ENCODE results near the gene MLLT3.

Gene MLLT3

GRCh38 chr9:20317701-20318100, 304.6 kb downstream of the MLLT3 start:
- no peak for TF ChIP-seq CTCF (IDR thresholded peaks at IDR 0.05; ENCODE audit: low read depth, low read length, missing control alignments)
- in situ Hi-C loops (cut with HindIII; ENCODE audit: low sequenced_read_pairs) = no loop called here
- H3K4me3 ChIP-seq (ENCODE audit: low read depth, low read length) = no peak overlapping the region
- DNase-seq (ENCODE audit: low read depth) = no peak

GRCh38 chr9:20316372-20316771, 305.9 kb downstream of the MLLT3 start:
- H3K4me3 ChIP-seq (ENCODE audit: low read depth, low read length) = no peak overlapping the region
- no peak for TF ChIP-seq CTCF (IDR thresholded peaks at IDR 0.05; ENCODE audit: low read depth, low read length, missing control alignments)
- in situ Hi-C loops (cut with HindIII; ENCODE audit: low sequenced_read_pairs) = no loop called here
- no peak for DNase-seq (ENCODE audit: low read depth)

GRCh38 chr9:20315677-20316076, 306.6 kb downstream of the MLLT3 start:
- in situ Hi-C loops (cut with HindIII; ENCODE audit: low sequenced_read_pairs) = no loop called here
- DNase-seq (ENCODE audit: low read depth) = peak; percentile 51
- H3K4me3 ChIP-seq (ENCODE audit: low read depth, low read length) = no peak overlapping the region

GRCh38 chr9:20314981-20315380, 307.3 kb downstream of the MLLT3 start:
- in situ Hi-C loops (cut with HindIII; ENCODE audit: low sequenced_read_pairs) = no loop called here
- DNase-seq (ENCODE audit: low read depth) = no peak
- no peak for TF ChIP-seq CTCF (IDR thresholded peaks at IDR 0.05; ENCODE audit: low read depth, low read length, missing control alignments)
- no peak overlapping the region for H3K4me3 ChIP-seq (ENCODE audit: low read depth, low read length)

More at GRCh38 chr9:20315677-20316076, 306.6 kb downstream of the MLLT3 start:
- TF ChIP-seq CTCF (IDR thresholded peaks at IDR 0.05; ENCODE audit: low read depth, low read length, missing control alignments) = no peak

- in situ Hi-C loops (cut with HindIII; ENCODE audit: low sequenced_read_pairs) = no loop called here
- TF ChIP-seq CTCF (IDR thresholded peaks at IDR 0.05; ENCODE audit: low read depth, low read length, missing control alignments) = no peak
- no peak overlapping the region for H3K4me3 ChIP-seq (ENCODE audit: low read depth, low read length)
- no peak for DNase-seq (ENCODE audit: low read depth)
These were observed 308.9 kb downstream of the MLLT3 start for GRCh38 chr9:20313415-20313814.

GRCh38 chr9:20312732-20313131, 309.6 kb downstream of the MLLT3 start:
- no peak for TF ChIP-seq CTCF (IDR thresholded peaks at IDR 0.05; ENCODE audit: low read depth, low read length, missing control alignments)
- H3K4me3 ChIP-seq (ENCODE audit: low read depth, low read length) = no peak overlapping the region
- no peak for DNase-seq (ENCODE audit: low read depth)
- in situ Hi-C loops (cut with HindIII; ENCODE audit: low sequenced_read_pairs) = no loop called here

GRCh38 chr9:20310024-20310423, 312.3 kb downstream of the MLLT3 start:
- no peak overlapping the region for H3K4me3 ChIP-seq (ENCODE audit: low read depth, low read length)
- in situ Hi-C loops (cut with HindIII; ENCODE audit: low sequenced_read_pairs) = no loop called here
- no peak for DNase-seq (ENCODE audit: low read depth)
- TF ChIP-seq CTCF (IDR thresholded peaks at IDR 0.05; ENCODE audit: low read depth, low read length, missing control alignments) = no peak
